Neutrophil (primary cell): Measurements from ENCODE around the gene USP31.

Experiments used
- H3K27ac ChIP-seq: fragments of 200-600 bp; sonication (generic); 2 replicates; pipeline ENCODE4 v1.5.1; 2016; ENCODE audit warnings: mild to moderate bottlenecking, moderate library complexity
- H3K27me3 ChIP-seq: fragments of 200-600 bp; sonication (generic); 2 replicates; pipeline ENCODE4 v1.6.0; 2016; ENCODE audit warnings: mild to moderate bottlenecking
- H3K36me3 ChIP-seq: fragments of 200-600 bp; sonication (generic); 2 replicates; pipeline ENCODE4 v1.5.1; 2017
- H3K4me1 ChIP-seq, 2 experiments: fragments of 200-600 bp in 1 of 2; sonication (generic) in 1 of 2; 1 replicate in 1 of 2; 2 replicates in 1 of 2; pipeline versions ENCODE4 v1.5.1 to v1.6.1; 2013 to 2016; ENCODE audit warnings: low read depth in 1 of 2, low read length in 1 of 2, mild to moderate bottlenecking in 1 of 2, moderate library complexity in 1 of 2; ENCODE audit not compliant: control insufficient read depth in 1 of 2, insufficient read depth in 1 of 2
- H3K4me3 ChIP-seq, 2 experiments: fragments of 200-600 bp in 1 of 2; sonication (generic) in 1 of 2; 1 replicate in 1 of 2; 2 replicates in 1 of 2; pipeline ENCODE4 v1.5.1; 2013 to 2016; ENCODE audit warnings: low read depth in 1 of 2, low read length in 1 of 2, mild to moderate bottlenecking in 1 of 2, moderate library complexity in 1 of 2
- H3K9me3 ChIP-seq: fragments of 200-600 bp; sonication (generic); 2 replicates; pipeline ENCODE4 v1.5.1; 2016
- CTCF ChIP-seq: fragments of 200-600 bp; sonication (generic); IDR thresholded peaks from 2 replicates; pipeline ENCODE4 v1.5.1; 2016; ENCODE audit warnings: antibody characterized with exemption

The USP31 gene

DNA sequence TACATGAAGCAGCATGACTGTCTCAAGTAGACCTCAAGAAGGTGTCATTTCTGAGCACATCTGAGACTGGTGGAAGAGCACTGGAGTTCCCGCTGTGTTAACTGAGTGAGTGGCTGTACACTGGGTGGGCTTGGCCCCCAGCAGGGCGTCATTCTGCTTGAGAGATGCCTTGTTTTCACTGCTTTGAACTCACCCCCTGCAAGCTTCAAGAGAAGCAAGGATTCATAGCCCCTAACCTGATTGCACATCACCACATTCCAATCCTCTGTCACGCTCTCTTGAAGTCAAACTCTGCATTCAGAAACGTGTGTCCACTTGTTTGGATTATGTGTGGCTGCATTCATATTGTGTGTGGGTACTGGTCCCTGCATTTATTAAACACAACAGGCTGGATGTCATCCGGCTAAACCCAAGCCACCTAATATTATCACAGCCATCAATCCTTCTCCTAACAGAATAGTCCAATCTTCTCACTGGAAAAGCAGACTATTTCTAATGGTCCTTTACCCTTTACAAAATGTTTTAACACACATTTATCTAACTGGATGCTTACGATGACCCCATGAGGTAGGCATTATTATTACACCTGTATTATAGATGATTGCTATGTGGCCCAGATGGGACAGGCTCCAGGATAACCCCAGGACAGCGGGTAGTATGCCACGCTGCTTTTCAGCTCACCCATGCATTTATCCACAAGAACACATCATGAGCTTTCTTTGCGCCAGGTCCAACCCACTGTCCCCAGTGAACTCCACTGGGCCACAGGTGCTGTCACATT, 76.3 kb downstream of the USP31 start:
- no peak for TF ChIP-seq CTCF
- Histone ChIP-seq H3K36me3 (peaks cover 38% of the 10 kb centered on the region), H3K4me1 (no peaks in the 10 kb centered on the region), H3K4me3 (no peak overlapping the region), H3K9me3 (no peaks in the 10 kb centered on the region), H3K27ac (no peak overlapping the region), H3K27me3 (no peaks in the 10 kb centered on the region)

DNA sequence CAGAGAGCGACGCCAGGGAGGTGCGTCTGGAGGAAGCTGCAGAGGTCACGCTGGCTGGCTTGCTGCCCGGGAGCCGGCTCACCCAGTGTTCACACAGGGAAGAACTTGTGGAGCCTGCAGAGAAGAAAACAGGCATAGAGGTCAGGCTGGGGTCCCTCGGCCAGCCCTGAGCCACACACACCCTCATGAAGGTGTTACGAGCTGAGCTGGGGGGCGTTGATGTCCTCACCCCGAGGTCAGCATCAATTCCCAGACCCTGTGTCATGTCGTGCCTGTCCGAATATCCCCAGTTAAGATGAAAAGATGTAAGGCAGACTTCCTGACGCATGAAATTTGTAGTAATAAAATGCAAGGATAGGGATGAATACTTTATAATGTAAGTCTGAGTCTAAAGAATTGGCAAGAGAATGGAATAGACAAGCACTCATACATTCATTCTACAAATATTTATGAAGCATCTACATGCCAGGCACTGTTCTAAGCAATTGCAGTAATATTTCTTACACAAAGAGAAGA, 77.1 kb downstream of the USP31 start:
- Histone ChIP-seq H3K27ac (no peak overlapping the region), H3K4me3 (no peak overlapping the region), H3K27me3 (no peaks in the 10 kb centered on the region), H3K36me3 (peaks cover 44% of the 10 kb centered on the region), H3K4me1 (no peaks in the 10 kb centered on the region), H3K9me3 (no peaks in the 10 kb centered on the region)
- TF ChIP-seq CTCF, result no peak

- peaks cover 44% of the 10 kb centered on the region for H3K36me3 ChIP-seq
- TF ChIP-seq CTCF, result no peak
- H3K27ac ChIP-seq, result no peak overlapping the region
- H3K27me3 ChIP-seq, result no peaks in the 10 kb centered on the region
- no peak overlapping the region for H3K4me3 ChIP-seq
- no peaks in the 10 kb centered on the region for H3K9me3 ChIP-seq
- no peaks in the 10 kb centered on the region for H3K4me1 ChIP-seq
Observed at GRCh38 chr16:23071196-23072083, 77.8 kb downstream of the USP31 start.

DNA sequence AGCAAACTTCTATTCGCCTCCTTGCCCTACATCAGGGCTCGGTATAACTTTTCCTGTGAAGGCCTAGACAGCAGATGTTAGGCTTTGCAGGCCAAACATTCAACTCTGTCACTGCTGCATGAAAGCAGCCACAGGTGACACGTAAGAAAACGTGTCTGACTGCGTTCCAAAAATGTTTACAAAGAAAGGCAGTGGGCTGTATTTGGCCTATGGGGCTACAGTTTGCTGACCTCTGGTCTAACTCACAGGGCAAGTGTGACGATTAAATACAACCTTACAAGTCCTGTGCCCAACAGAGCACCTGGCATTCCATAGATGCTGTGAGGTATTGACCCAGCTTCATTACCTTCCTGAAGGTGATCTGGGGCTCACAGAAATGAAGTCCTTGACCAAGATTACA, 79.4 kb downstream of the USP31 start:
- no peaks in the 10 kb centered on the region for H3K4me1 ChIP-seq
- H3K9me3 ChIP-seq, result no peaks in the 10 kb centered on the region
- H3K27ac ChIP-seq, result no peak overlapping the region
- H3K4me3 ChIP-seq, result no peak overlapping the region
- no peaks in the 10 kb centered on the region for H3K27me3 ChIP-seq
- H3K36me3 ChIP-seq, result peaks cover 44% of the 10 kb centered on the region
- TF ChIP-seq CTCF, result no peak

- H3K4me1 ChIP-seq, result no peaks in the 10 kb centered on the region
- H3K9me3 ChIP-seq, result no peaks in the 10 kb centered on the region
- H3K36me3 ChIP-seq, result peaks cover 38% of the 10 kb centered on the region
- TF ChIP-seq CTCF, result no peak
- no peak overlapping the region for H3K4me3 ChIP-seq
- H3K27me3 ChIP-seq, result no peaks in the 10 kb centered on the region
- no peak overlapping the region for H3K27ac ChIP-seq
Observed at GRCh38 chr16:23068079-23068736, 81.0 kb downstream of the USP31 start.
